MM.1S (cell line): Measurements from ENCODE around the gene AMPH.

ENCODE experiments used
- EZH2 ChIP-seq: fragments of 300-600 bp; sonication (generic); optimal IDR thresholded peaks from 2 replicates; pipeline ENCODE3; 2017; ENCODE audit warnings: low read depth, mild to moderate bottlenecking, antibody characterized with exemption, low read length, mixed read lengths
- TF ChIP-seq, protein P1 (sequence below): fragments of 300-600 bp; sonication (generic); IDR thresholded peaks from 2 replicates; pipeline ENCODE4 v1.5.1; 2016; ENCODE audit warnings: antibody characterized with exemption, low read length, mixed read lengths

GRCh38 chr7:38374507-38374906, 256.7 kb downstream of the AMPH start:
- TF ChIP-seq EZH2 = no peak
- TF ChIP-seq, protein P1, sequence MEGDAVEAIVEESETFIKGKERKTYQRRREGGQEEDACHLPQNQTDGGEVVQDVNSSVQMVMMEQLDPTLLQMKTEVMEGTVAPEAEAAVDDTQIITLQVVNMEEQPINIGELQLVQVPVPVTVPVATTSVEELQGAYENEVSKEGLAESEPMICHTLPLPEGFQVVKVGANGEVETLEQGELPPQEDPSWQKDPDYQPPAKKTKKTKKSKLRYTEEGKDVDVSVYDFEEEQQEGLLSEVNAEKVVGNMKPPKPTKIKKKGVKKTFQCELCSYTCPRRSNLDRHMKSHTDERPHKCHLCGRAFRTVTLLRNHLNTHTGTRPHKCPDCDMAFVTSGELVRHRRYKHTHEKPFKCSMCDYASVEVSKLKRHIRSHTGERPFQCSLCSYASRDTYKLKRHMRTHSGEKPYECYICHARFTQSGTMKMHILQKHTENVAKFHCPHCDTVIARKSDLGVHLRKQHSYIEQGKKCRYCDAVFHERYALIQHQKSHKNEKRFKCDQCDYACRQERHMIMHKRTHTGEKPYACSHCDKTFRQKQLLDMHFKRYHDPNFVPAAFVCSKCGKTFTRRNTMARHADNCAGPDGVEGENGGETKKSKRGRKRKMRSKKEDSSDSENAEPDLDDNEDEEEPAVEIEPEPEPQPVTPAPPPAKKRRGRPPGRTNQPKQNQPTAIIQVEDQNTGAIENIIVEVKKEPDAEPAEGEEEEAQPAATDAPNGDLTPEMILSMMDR = peak; percentile 70
